K562 (cell line): ENCODE measurements around the gene PSMB8. TPM values are rescaled to one million over a fixed set of nuclear protein-coding genes. Genes with fewer than 3 reads are reported as not detected.

Experiments used
- ATAC-seq: fragments of 200-7000 bp; cut with Tn5 transposase; 3 replicates; pipeline ENCODE4 v1.9.1; 2020; ENCODE audit warnings: moderate library complexity
- BruUV-seq: library from RNA; stranded (reverse); fragments of 400-500 nt; replicated peaks from 2 replicates; lab custom pipeline; 2021; lab: Mats Ljungman, UMichigan
- CTCF ChIA-PET: fragments of 300-600 bp; formaldehyde crosslinking; extraction: SDS; loops from one replicate; lab custom pipeline; 2021; ENCODE audit warnings: low intra/inter-chr PET ratio; lab: Yijun Ruan, JAX
- POLR2A ChIA-PET: fragments of 300-600, 350-650 bp; sonication (Branson Sonifier 250); formaldehyde crosslinking; extraction: SDS; loops from one replicate; lab custom pipeline; 2021; ENCODE audit warnings: antibody characterized with exemption, inconsistent platforms; lab: Yijun Ruan, JAX
- DNase-seq, 4 experiments: peaks; one replicate each; pipeline versions ENCODE4 v3.0.0 to v3.0.0-alpha.2; 2011 to 2018; ENCODE audit warnings: low spot score in 3 of 4, mixed read lengths in 3 of 4; ENCODE audit errors: extremely low read depth in 1 of 4
- FAIRE-seq: peaks from 2 replicates; lab custom pipeline; 2011; peaks lifted over from hg19 to GRCh38; lab: Jason Lieb, UNC
- H2AFZ ChIP-seq: 2 replicates; pipeline ENCODE4 v1.6.0; 2011; ENCODE audit warnings: low read depth, low read length, control low read depth, inconsistent platforms
- H3K27ac ChIP-seq: fragments of 200-600 bp; 3 replicates; pipeline ENCODE4 v1.8.0; 2011; ENCODE audit warnings: low read depth, mild to moderate bottlenecking, control low read depth, inconsistent platforms, low read length, moderate library complexity, mixed read lengths; ENCODE audit errors: extremely low read depth
- H3K27me3 ChIP-seq, 2 experiments: fragments of 300-600 bp in 1 of 2; 2 replicates in 1 of 2; 3 replicates in 1 of 2; pipeline versions ENCODE4 v1.6.0 to v1.8.0; 2011; ENCODE audit warnings: inconsistent platforms in 2 of 2, low read length in 2 of 2, mild to moderate bottlenecking in 1 of 2, mixed read lengths in 1 of 2, moderate library complexity in 1 of 2; ENCODE audit not compliant: control insufficient read depth in 2 of 2, insufficient read depth in 2 of 2
- H3K36me3 ChIP-seq: fragments of 300-600 bp; 3 replicates; pipeline ENCODE4 v1.8.0; 2011; ENCODE audit warnings: mild to moderate bottlenecking, low read length, inconsistent platforms; ENCODE audit not compliant: control insufficient read depth, insufficient read depth
- H3K4me1 ChIP-seq, 2 experiments: fragments of 200-600 bp in 1 of 2; replicated peaks in 1 of 2; 2 replicates in 1 of 2; 3 replicates in 1 of 2; pipeline versions ENCODE4 v1.5.1 to v1.8.0; 2011; ENCODE audit warnings: inconsistent platforms in 2 of 2, low read length in 2 of 2, mild to moderate bottlenecking in 1 of 2, mixed read lengths in 1 of 2, moderate library complexity in 1 of 2; ENCODE audit not compliant: control insufficient read depth in 2 of 2, insufficient read depth in 2 of 2
- H3K4me2 ChIP-seq: 2 replicates; pipeline ENCODE4 v1.6.1; 2011; ENCODE audit warnings: low read length, control low read depth, inconsistent platforms, mixed read lengths; ENCODE audit not compliant: insufficient read depth
- H3K4me3 ChIP-seq: fragments of 200-600 bp; sonication (generic), shearing (Covaris generic); 2 replicates; pipeline ENCODE4 v1.5.1; 2016; ENCODE audit warnings: control low read depth, inconsistent platforms
- H3K79me2 ChIP-seq: fragments of 200-600 bp; 3 replicates; pipeline ENCODE4 v1.8.0; 2011; ENCODE audit warnings: low read length, inconsistent platforms; ENCODE audit not compliant: control insufficient read depth, insufficient read depth
- H3K9ac ChIP-seq, 2 experiments: 2 replicates each; pipeline versions ENCODE4 v1.6.0 to v1.6.1; 2011; ENCODE audit warnings: low read depth in 2 of 2, low read length in 2 of 2, control low read depth in 1 of 2, inconsistent platforms in 1 of 2, mild to moderate bottlenecking in 1 of 2, mixed read lengths in 1 of 2; ENCODE audit not compliant: insufficient read depth in 1 of 2
- H3K9me1 ChIP-seq: one replicate; pipeline ENCODE4 v1.6.0; 2011; ENCODE audit warnings: inconsistent platforms, mild to moderate bottlenecking, low read length, moderate library complexity; ENCODE audit not compliant: control insufficient read depth, insufficient read depth
- H3K9me3 ChIP-seq: replicated peaks from 2 replicates; pipeline ENCODE4 v1.5.1; 2011; ENCODE audit warnings: low read depth, low read length, inconsistent platforms; ENCODE audit not compliant: control insufficient read depth, insufficient read depth
- H4K20me1 ChIP-seq: replicated peaks from 2 replicates; pipeline ENCODE4 v1.6.1; 2011; ENCODE audit warnings: low read length, inconsistent platforms, mixed read lengths; ENCODE audit not compliant: control insufficient read depth, insufficient read depth
- CTBP1 ChIP-seq: fragments of 450-650 bp; IDR thresholded peaks from 2 replicates; pipeline ENCODE4 v1.6.1; 2016; ENCODE audit warnings: borderline replicate concordance
- ELF1 ChIP-seq: fragments of 200-800 bp; sonication (Bioruptor generic); IDR thresholded peaks from 2 replicates; pipeline ENCODE4 v1.6.1; 2016; ENCODE audit warnings: missing genetic modification characterization, missing compliant biosample characterization
- TFAM ChIP-seq: fragments of 250-450 bp; sonication (Bioruptor Pico); conservative IDR thresholded peaks from 2 replicates; pipeline ENCODE4 v1.5.0; 2021; ENCODE audit warnings: mild to moderate bottlenecking, moderate library complexity
- TRIM28 ChIP-seq: fragments of 450-650 bp; IDR thresholded peaks from 2 replicates; pipeline ENCODE4 v1.6.1; 2017
- ZNF431 ChIP-seq: sonication (generic); formaldehyde crosslinking; IDR thresholded peaks from 2 replicates; pipeline ENCODE4 v1.8.0; 2022; ENCODE audit warnings: mild to moderate bottlenecking, missing genetic modification reagents
- ZNF444 ChIP-seq: fragments of 250-450 bp; sonication (Bioruptor Pico); IDR thresholded peaks from 2 replicates; pipeline ENCODE4 v1.4.0; 2020; ENCODE audit warnings: mild to moderate bottlenecking, moderate library complexity
- WGBS: fragments of 100-300 bp; shearing (Covaris generic); methylation state at CpG from one replicate; pipeline ENCODE4 v1.1.6; 2016; ENCODE audit warnings: low coverage, mixed read lengths; ENCODE audit not compliant: insufficient coverage; ENCODE audit errors: missing lambda C conversion rate; 5-methylcytosine and 5-hydroxymethylcytosine counted together
- in situ Hi-C: fragments of 300-500 bp; cut with MboI; formaldehyde crosslinking; loops from 4 replicates; pipeline ENCODE4 v1.15.0; 2018; ENCODE audit warnings: inconsistent platforms, mixed read lengths
- intact Hi-C: fragments of 100-400 bp; cut with micrococcal nuclease; formaldehyde crosslinking; loops from 2 replicates; pipeline ENCODE4 v1.14.2; 2022
- polyA plus RNA-seq, 8 experiments: library from polyadenylated mRNA; depleted of rRNA in 4 of 8; stranded (reverse) in 5 of 8; unstranded in 3 of 8; fragments of >200 nt; fragmentation: Nextera tagmentation in 2 of 8; fragmentation: Illumina TruSeq in 1 of 8; extraction: Ambion mirVana in 2 of 8; extraction: Trizol in 1 of 8; gene quantifications; 2 replicates each; pipeline versions ENCODE4 v1.2.1 to v1.2.3, GENCODE V29; 2011 to 2014; ENCODE audit warnings: inconsistent platforms in 1 of 8, missing spikeins in 1 of 8
- total RNA-seq, 7 experiments: library from RNA; depleted of rRNA in 6 of 7; stranded (reverse); fragments of >200 nt in 6 of 7; fragmentation: Illumina TruSeq in 2 of 7; extraction: Trizol in 2 of 7; gene quantifications; 2 replicates each; pipeline versions ENCODE4 v1.2.1 to v1.2.3, GENCODE V29; 2011 to 2021; ENCODE audit warnings: low replicate concordance in 1 of 7
- TF ChIP-seq, protein P1 (sequence below): sonication (generic); formaldehyde crosslinking; IDR thresholded peaks from 2 replicates; pipeline ENCODE4 v1.8.0; 2022; ENCODE audit warnings: mild to moderate bottlenecking, low read depth, missing genetic modification reagents

The PSMB8 gene
- total and polyA plus RNA-seq, 9 of the 15 experiments (the other 6 are each of a cell fraction or from before 2014, with no cell fraction given) = 0.71 to 4.0 (median 2.4) TPM

DNA sequence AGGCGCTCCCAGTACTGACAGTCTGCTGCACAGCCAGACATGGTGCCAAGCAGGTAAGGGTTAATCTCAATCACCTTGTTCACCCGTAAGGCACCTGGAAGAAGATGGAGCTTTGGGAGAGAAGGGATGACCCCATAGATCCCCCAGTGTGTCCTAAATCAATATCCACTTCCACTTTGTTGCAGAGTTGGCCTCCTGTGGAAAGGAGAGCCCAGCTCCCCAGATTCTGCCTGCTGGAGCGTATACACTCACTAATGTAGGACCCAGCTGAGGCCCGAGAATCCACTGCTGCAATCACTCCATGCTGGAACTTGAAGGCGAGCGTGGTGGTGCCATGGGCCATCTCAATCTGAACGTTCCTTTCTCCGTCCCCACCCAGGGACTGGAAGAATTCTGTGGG lies 1.2 kb downstream of the PSMB8 start:
- Histone ChIP-seq H3K27ac (no peak overlapping the region), H3K4me2 (no peak overlapping the region), H3K36me3 (no peaks in the 10 kb centered on the region), H2AFZ (no peak overlapping the region), H3K79me2 (peaks cover 4% of the 10 kb centered on the region; the same call in 2 of the 3 replicates), H3K27me3 (peaks cover 4 to 24% of the 10 kb centered on the region in 2 experiments; a peak in 2 of 5 replicates), H3K9me3 (no peaks in the 10 kb centered on the region), H3K4me1 (peaks cover 0 to 20% of the 10 kb centered on the region in 2 experiments; a peak in 3 of 5 replicates), H4K20me1 (no peaks in the 10 kb centered on the region), H3K9ac (no peak overlapping the region), H3K9me1 (no peaks in the 10 kb centered on the region), H3K4me3 (no peak overlapping the region)
- ATAC-seq = no peak
- 35% methylated on average over 8 of the region's 8 CpGs for WGBS
- in situ Hi-C loops = no loop called here
- no TSS peak for BruUV-seq
- no peak for TF ChIP-seq TFAM (CRISPR knock-in tag)
- no peak for TF ChIP-seq ZNF431 (CRISPR knock-in tag)
- ChIA-PET POLR2A (interaction anchor here (0.8 to 1.0 kb wide), 2 partner anchors 10 to 15 kb away, joined by 3 read pairs; no protein-coding TSS in a partner anchor), CTCF (no interaction called here)
- no peak for DNase-seq
- intact Hi-C loops = no loop called here
- no peak for FAIRE-seq

DNA sequence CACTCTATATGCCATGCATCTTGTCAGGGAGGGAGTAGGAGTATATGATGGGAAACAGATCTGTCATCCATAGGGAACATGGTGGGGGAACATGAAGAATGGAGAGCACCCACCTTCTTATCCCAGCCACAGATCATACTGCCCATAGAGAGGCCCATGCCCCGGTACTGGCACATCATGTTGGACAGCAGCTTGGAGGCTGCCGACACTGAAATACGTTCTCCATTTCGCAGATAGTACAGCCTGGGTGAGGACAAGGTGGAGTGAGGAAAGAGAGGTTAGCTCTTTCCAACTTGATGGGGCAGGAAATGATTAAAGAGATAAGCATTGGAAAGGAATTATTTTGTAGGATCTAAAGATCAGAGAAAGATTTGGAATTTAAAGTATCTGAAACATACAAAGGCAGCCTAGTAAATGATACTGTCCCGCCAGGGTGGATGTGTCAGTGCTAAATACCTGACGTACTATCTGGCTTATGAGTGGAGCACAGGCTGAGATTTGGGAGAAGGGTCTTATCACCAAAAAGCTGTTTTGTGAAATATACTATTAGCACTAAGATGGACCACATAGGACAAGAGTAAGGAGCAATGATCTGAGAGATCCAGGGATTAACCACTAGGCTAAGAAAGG lies 1.7 kb downstream of the PSMB8 start:
- CTCF ChIA-PET = interaction anchor here (1.0 to 6.6 kb wide), 2 partner anchors 11 to 26 kb away, joined by 4 to 66 read pairs; partner anchors contain the start of genes PSMB9 and TAP1
- DNase-seq = no peak
- FAIRE-seq = no peak
- BruUV-seq = no TSS peak
- no peak overlapping the region for H3K4me2 ChIP-seq
- H3K27ac ChIP-seq = no peak overlapping the region
- no peak for ATAC-seq
- TF ChIP-seq CTBP1 (no peak), ZNF444 (no peak), TRIM28 (no peak), ELF1 (no peak)
- TF ChIP-seq, protein P1, sequence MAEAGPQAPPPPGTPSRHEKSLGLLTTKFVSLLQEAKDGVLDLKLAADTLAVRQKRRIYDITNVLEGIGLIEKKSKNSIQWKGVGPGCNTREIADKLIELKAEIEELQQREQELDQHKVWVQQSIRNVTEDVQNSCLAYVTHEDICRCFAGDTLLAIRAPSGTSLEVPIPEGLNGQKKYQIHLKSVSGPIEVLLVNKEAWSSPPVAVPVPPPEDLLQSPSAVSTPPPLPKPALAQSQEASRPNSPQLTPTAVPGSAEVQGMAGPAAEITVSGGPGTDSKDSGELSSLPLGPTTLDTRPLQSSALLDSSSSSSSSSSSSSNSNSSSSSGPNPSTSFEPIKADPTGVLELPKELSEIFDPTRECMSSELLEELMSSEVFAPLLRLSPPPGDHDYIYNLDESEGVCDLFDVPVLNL (CRISPR knock-in tag) = no peak
- in situ Hi-C loops = no loop called here
- H3K9me3 ChIP-seq = no peaks in the 10 kb centered on the region
- POLR2A ChIA-PET = interaction anchor here (0.5 to 5.1 kb wide), 5 partner anchors 10 to 831 kb away, joined by 3 to 56 read pairs (median 3); partner anchors contain the start of genes KIFC1, PSMB9 and TAP1
- peaks cover 4 to 22% of the 10 kb centered on the region in 2 experiments; a peak in 4 of 5 replicates for H3K4me1 ChIP-seq
- no peak overlapping the region for H2AFZ ChIP-seq
- no peaks in the 10 kb centered on the region for H4K20me1 ChIP-seq
- H3K9me1 ChIP-seq = no peaks in the 10 kb centered on the region
- H3K36me3 ChIP-seq = no peaks in the 10 kb centered on the region
- intact Hi-C loops = no loop called here
- 44% methylated on average over 6 of the region's 6 CpGs for WGBS
- H3K9ac ChIP-seq = no peak overlapping the region
- peaks cover under 1 to 19% of the 10 kb centered on the region in 2 experiments; a peak in 2 of 5 replicates for H3K27me3 ChIP-seq
- no peak overlapping the region for H3K4me3 ChIP-seq
- peaks cover 10% of the 10 kb centered on the region; the same call in 2 of the 3 replicates for H3K79me2 ChIP-seq
